ENCODE data around the gene LRRC8E. TPM values are rescaled to one million over a fixed set of nuclear protein-coding genes. Genes with fewer than 3 reads are reported as not detected.

The LRRC8E gene
- total and polyA plus RNA-seq, 2 of the 8 experiments (the other 6 are each of a cell fraction or from before 2014, with no cell fraction given): 2.7 to 2.9 TPM

DNA sequence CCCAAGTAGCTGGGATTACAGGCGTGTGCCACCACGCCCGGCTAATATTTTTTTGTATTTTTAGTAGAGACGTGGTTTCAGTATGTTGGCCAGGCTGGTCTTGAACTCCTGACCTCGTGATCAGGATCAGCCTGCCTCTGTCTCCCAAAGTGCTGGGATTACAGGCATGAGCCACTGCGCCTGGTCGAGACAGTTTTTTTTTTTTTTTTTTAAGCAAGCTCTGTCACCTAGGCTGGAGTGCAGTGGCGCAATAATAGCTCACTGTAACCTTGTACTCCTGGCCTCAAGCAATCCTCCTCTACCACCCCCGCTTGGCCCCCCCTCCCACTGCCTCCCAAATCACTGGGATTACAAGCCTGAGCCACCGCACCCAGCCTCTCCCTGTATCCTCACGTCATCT is 9.0 kb downstream of the LRRC8E start:
- Histone ChIP-seq H2AK5ac (ENCODE audit: low read depth, low read length) (no peak overlapping the region), H2AFZ (ENCODE audit: low read length) (no peak overlapping the region), H2BK5ac (ENCODE audit: low read depth, low read length) (no peak overlapping the region), H3K27me3 (replicated peaks in 1 of 4; ENCODE audit: control insufficient read depth in 3 of 4, extremely low read depth in 1 of 4, insufficient read depth in 3 of 4, low read length in 3 of 4) (no peaks in the 10 kb centered on the region), H3K4me3 (ENCODE audit: extremely low read depth in 1 of 4, insufficient read depth in 2 of 4, low read depth in 3 of 4, low read length in 4 of 4) (no peak overlapping the region), H2BK12ac (ENCODE audit: low read depth, low read length) (no peak overlapping the region), H3K36me3 (ENCODE audit: control insufficient read depth in 2 of 4, insufficient read depth in 4 of 4, low read length in 3 of 4) (no peaks in the 10 kb centered on the region; a peak in 1 of 8 replicates), H3K4me2 (ENCODE audit: insufficient read depth in 1 of 2, low read depth in 2 of 2, low read length in 2 of 2) (no peak overlapping the region), H4K8ac (ENCODE audit: extremely low read depth, insufficient read depth, low read length) (no peak overlapping the region), H3K4me1 (replicated peaks in 1 of 4; ENCODE audit: control insufficient read depth in 3 of 4, insufficient read depth in 4 of 4, low read length in 3 of 4) (peaks cover 0 to 4% (median 0%) of the 10 kb centered on the region in 4 experiments; a peak in 2 of 7 replicates), H4K5ac (ENCODE audit: insufficient read length, low read depth, low read length) (no peak overlapping the region), H4K91ac (replicated peaks; ENCODE audit: insufficient read length, low read length) (no peak overlapping the region), H2BK120ac (replicated peaks; ENCODE audit: low read depth, low read length) (no peak overlapping the region), H4K20me1 (replicated peaks in 1 of 2; ENCODE audit: control insufficient read depth in 1 of 2, insufficient read depth in 2 of 2, low read length in 2 of 2) (peaks cover 0 to 3% of the 10 kb centered on the region in 2 experiments), H3K23ac (ENCODE audit: insufficient read length) (no peak overlapping the region), H2BK20ac (ENCODE audit: low read length) (no peak overlapping the region), H3K18ac (ENCODE audit: extremely low read depth, low read length) (no peak overlapping the region), H3K56ac (replicated peaks; ENCODE audit: insufficient read length, low read depth, low read length) (no peak overlapping the region), H3K9me3 (ENCODE audit: insufficient read depth in 2 of 2, low read depth in 1 of 2, low read length in 1 of 2) (no peaks in the 10 kb centered on the region), H3K79me1 (ENCODE audit: low read depth, low read length) (no peaks in the 10 kb centered on the region), H3K79me2 (ENCODE audit: control insufficient read depth in 1 of 2, insufficient read depth in 2 of 2, low read length in 2 of 2) (no peaks in the 10 kb centered on the region), H3K14ac (ENCODE audit: insufficient read length) (no peak overlapping the region), H3K4ac (replicated peaks; ENCODE audit: insufficient read length, low read depth, low read length) (no peak overlapping the region), H3K23me2 (ENCODE audit: low read depth, low read length) (no peaks in the 10 kb centered on the region), H3K9ac (replicated peaks in 1 of 4; ENCODE audit: extremely low read depth in 1 of 4, low read depth in 3 of 4, low read length in 3 of 4) (no peak overlapping the region), H3K27ac (ENCODE audit: low read depth, low read length) (no peak overlapping the region), H2BK15ac (ENCODE audit: low read length) (no peak overlapping the region)
- FAIRE-seq (no peak), DNase-seq (ENCODE audit: low read depth in 1 of 2, low spot score in 2 of 2) (no peak)
- ChIA-PET CTCF (ENCODE audit: partially characterized antibody) (interaction anchor here (1.0 to 2.5 kb wide), 3 partner anchors 21 to 44 kb away, joined by 3 to 11 read pairs (median 5); no protein-coding TSS in a partner anchor), POLR2A (ENCODE audit: partially characterized antibody) (interaction anchor here (1.0 to 1.1 kb wide), 2 partner anchors 9 to 18 kb away, joined by 3 to 4 read pairs; partner anchors contain the start of gene LRRC8E)
- 94% methylated on average over 9 of the region's 11 CpGs; no CpG with 5 or more reads in 1 of the 2 experiments for WGBS, 2 experiments (ENCODE audit: extremely low coverage in 1 of 2, insufficient coverage in 1 of 2, insufficient read length in 1 of 2, insufficient replicate concordance in 2 of 2, low coverage in 1 of 2, low lambda C conversion rate in 2 of 2, missing lambda C conversion rate in 1 of 2)
- TF ChIP-seq SP1 (IDR thresholded peaks at IDR 0.05; ENCODE audit: low read depth, low read length): no peak
- TF ChIP-seq, protein P1, sequence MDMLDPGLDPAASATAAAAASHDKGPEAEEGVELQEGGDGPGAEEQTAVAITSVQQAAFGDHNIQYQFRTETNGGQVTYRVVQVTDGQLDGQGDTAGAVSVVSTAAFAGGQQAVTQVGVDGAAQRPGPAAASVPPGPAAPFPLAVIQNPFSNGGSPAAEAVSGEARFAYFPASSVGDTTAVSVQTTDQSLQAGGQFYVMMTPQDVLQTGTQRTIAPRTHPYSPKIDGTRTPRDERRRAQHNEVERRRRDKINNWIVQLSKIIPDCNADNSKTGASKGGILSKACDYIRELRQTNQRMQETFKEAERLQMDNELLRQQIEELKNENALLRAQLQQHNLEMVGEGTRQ (IDR thresholded peaks at IDR 0.05; ENCODE audit: low read length): no peak
- TF ChIP-seq CEBPB (IDR thresholded peaks at IDR 0.05; ENCODE audit: low read depth, low read length): no peak
- TF ChIP-seq SRF (IDR thresholded peaks at IDR 0.05; ENCODE audit: low read depth, low read length): no peak
- TF ChIP-seq ZNF274 (IDR thresholded peaks at IDR 0.05; ENCODE audit: borderline replicate concordance, extremely low read depth, low read length): no peak
- no peak for TF ChIP-seq KDM4A (IDR thresholded peaks at IDR 0.05; ENCODE audit: low read depth, low read length, severe bottlenecking)
- TF ChIP-seq POU5F1 (IDR thresholded peaks at IDR 0.05; ENCODE audit: low read depth, low read length): no peak
- TF ChIP-seq CBX8 (IDR thresholded peaks at IDR 0.05; ENCODE audit: borderline replicate concordance, low read depth, low read length): no peak
- no peak for TF ChIP-seq BCL11A (IDR thresholded peaks at IDR 0.05; ENCODE audit: low read depth in 2 of 2, low read length in 2 of 2)
- TF ChIP-seq CREB1 (IDR thresholded peaks at IDR 0.05): no peak
- TF ChIP-seq, protein P2, sequence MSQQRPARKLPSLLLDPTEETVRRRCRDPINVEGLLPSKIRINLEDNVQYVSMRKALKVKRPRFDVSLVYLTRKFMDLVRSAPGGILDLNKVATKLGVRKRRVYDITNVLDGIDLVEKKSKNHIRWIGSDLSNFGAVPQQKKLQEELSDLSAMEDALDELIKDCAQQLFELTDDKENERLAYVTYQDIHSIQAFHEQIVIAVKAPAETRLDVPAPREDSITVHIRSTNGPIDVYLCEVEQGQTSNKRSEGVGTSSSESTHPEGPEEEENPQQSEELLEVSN (IDR thresholded peaks at IDR 0.05): no peak
- TF ChIP-seq SUZ12 (IDR thresholded peaks at IDR 0.05; ENCODE audit: low read length): no peak
- no peak for TF ChIP-seq KDM5A (IDR thresholded peaks at IDR 0.05; ENCODE audit: low read length)
- TF ChIP-seq YY1 (IDR thresholded peaks at IDR 0.05; ENCODE audit: low read depth, low read length): no peak

Data from H1 (cell line).